ENCODE measurements around the gene SMKR1. TPM values are rescaled to one million over a fixed set of nuclear protein-coding genes. Genes with fewer than 3 reads are reported as not detected.

Gene SMKR1
- total RNA-seq (2022; extraction: Qiagen RNA extraction; ENCODE audit: low read depth): 8.7 to 10.6 TPM (median 10.0 TPM) in 5 replicates

DNA sequence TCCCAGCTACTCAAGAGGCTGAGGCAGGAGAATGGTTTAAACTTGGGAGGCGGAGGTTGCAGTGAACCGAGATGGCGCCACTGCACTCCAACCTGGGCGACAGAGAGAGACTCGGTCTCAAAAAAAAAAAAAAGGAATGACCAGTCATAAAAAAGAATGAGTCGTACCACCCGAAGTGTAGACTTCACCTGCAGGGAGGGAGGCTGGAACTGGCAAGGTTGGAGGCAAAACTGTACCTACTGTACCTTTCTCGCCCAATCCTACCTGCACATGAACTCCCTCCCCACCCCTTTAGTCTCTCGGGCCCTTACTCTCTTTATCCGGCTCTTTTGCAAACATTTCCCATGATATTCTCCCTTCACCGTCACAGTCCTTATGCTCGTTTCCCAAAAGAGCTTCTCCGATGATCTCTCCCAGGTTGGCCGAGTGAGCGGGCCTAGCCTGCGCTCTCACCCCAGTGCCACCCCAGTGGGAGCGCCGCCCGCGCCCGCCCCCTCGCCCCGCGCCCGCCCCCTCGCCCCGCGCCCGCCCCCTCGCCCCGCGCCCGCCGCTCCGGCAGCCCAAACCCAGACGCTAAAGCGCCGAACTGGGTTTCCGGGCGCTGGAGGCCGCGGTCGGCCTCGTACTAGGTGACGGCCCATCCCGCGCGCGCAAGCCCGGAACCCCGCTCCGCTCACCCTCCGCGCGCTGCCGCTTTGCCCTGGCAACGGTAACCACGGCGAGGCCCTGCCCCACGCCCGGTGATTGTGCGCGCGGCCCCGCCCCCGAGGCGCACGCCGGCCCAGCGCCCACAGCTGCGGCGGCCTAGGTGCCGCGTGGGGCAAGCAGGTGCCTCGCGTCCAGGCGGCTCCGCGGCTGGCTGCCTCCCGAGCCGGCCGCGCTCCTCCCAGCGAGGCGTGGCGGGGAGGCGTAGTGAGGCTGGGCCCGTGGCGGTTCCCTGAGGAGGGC, at the start of gene SMKR1:
TSS of gene SMKR1 (plus strand) at position 772 of the 948 bp plus-strand sequence. CDS start 294 bp downstream, outside the sequence.

Other genes with a start within 250 kb of the SMKR1 start
- gene STRIP2, start 68.1 kb upstream of the SMKR1 start, total RNA-seq (2022; extraction: Qiagen RNA extraction; ENCODE audit: low read depth): 6.0 to 8.0 TPM (median 6.2 TPM) in 5 replicates
- 9.5 to 11.7 TPM (median 10.3 TPM) in 5 replicates for gene NRF1, start 109.2 kb downstream of the SMKR1 start, total RNA-seq (2022; extraction: Qiagen RNA extraction; ENCODE audit: low read depth)

Measured in A549 treated with ZK216348 at 1 μM for 4 hours (cell line).